K562 (cell line): Measurements from ENCODE around the gene P3H4. TPM values are rescaled to one million over a fixed set of nuclear protein-coding genes. Genes with fewer than 3 reads are reported as not detected.

Experiments used
- ATAC-seq: fragments of 200-7000 bp; cut with Tn5 transposase; 3 replicates; pipeline ENCODE4 v1.9.1; 2020; ENCODE audit warnings: moderate library complexity
- BruUV-seq: library from RNA; stranded (reverse); fragments of 400-500 nt; replicated peaks from 2 replicates; lab custom pipeline; 2021; lab: Mats Ljungman, UMichigan
- CTCF ChIA-PET: fragments of 300-600 bp; formaldehyde crosslinking; extraction: SDS; loops from one replicate; lab custom pipeline; 2021; ENCODE audit warnings: low intra/inter-chr PET ratio; lab: Yijun Ruan, JAX
- POLR2A ChIA-PET: fragments of 300-600, 350-650 bp; sonication (Branson Sonifier 250); formaldehyde crosslinking; extraction: SDS; loops from one replicate; lab custom pipeline; 2021; ENCODE audit warnings: antibody characterized with exemption, inconsistent platforms; lab: Yijun Ruan, JAX
- DNase-seq, 4 experiments: peaks; one replicate each; pipeline versions ENCODE4 v3.0.0 to v3.0.0-alpha.2; 2011 to 2018; ENCODE audit warnings: low spot score in 3 of 4, mixed read lengths in 3 of 4; ENCODE audit errors: extremely low read depth in 1 of 4
- FAIRE-seq: peaks from 2 replicates; lab custom pipeline; 2011; peaks lifted over from hg19 to GRCh38; lab: Jason Lieb, UNC
- H2AFZ ChIP-seq: 2 replicates; pipeline ENCODE4 v1.6.0; 2011; ENCODE audit warnings: low read depth, low read length, control low read depth, inconsistent platforms
- H3K27ac ChIP-seq: fragments of 200-600 bp; 3 replicates; pipeline ENCODE4 v1.8.0; 2011; ENCODE audit warnings: low read depth, mild to moderate bottlenecking, control low read depth, inconsistent platforms, low read length, moderate library complexity, mixed read lengths; ENCODE audit errors: extremely low read depth
- H3K27me3 ChIP-seq, 2 experiments: fragments of 300-600 bp in 1 of 2; 2 replicates in 1 of 2; 3 replicates in 1 of 2; pipeline versions ENCODE4 v1.6.0 to v1.8.0; 2011; ENCODE audit warnings: inconsistent platforms in 2 of 2, low read length in 2 of 2, mild to moderate bottlenecking in 1 of 2, mixed read lengths in 1 of 2, moderate library complexity in 1 of 2; ENCODE audit not compliant: control insufficient read depth in 2 of 2, insufficient read depth in 2 of 2
- H3K36me3 ChIP-seq: fragments of 300-600 bp; 3 replicates; pipeline ENCODE4 v1.8.0; 2011; ENCODE audit warnings: mild to moderate bottlenecking, low read length, inconsistent platforms; ENCODE audit not compliant: control insufficient read depth, insufficient read depth
- H3K4me1 ChIP-seq, 2 experiments: fragments of 200-600 bp in 1 of 2; replicated peaks in 1 of 2; 2 replicates in 1 of 2; 3 replicates in 1 of 2; pipeline versions ENCODE4 v1.5.1 to v1.8.0; 2011; ENCODE audit warnings: inconsistent platforms in 2 of 2, low read length in 2 of 2, mild to moderate bottlenecking in 1 of 2, mixed read lengths in 1 of 2, moderate library complexity in 1 of 2; ENCODE audit not compliant: control insufficient read depth in 2 of 2, insufficient read depth in 2 of 2
- H3K4me2 ChIP-seq: 2 replicates; pipeline ENCODE4 v1.6.1; 2011; ENCODE audit warnings: low read length, control low read depth, inconsistent platforms, mixed read lengths; ENCODE audit not compliant: insufficient read depth
- H3K4me3 ChIP-seq: fragments of 200-600 bp; sonication (generic), shearing (Covaris generic); 2 replicates; pipeline ENCODE4 v1.5.1; 2016; ENCODE audit warnings: control low read depth, inconsistent platforms
- H3K79me2 ChIP-seq: fragments of 200-600 bp; 3 replicates; pipeline ENCODE4 v1.8.0; 2011; ENCODE audit warnings: low read length, inconsistent platforms; ENCODE audit not compliant: control insufficient read depth, insufficient read depth
- H3K9ac ChIP-seq, 2 experiments: 2 replicates each; pipeline versions ENCODE4 v1.6.0 to v1.6.1; 2011; ENCODE audit warnings: low read depth in 2 of 2, low read length in 2 of 2, control low read depth in 1 of 2, inconsistent platforms in 1 of 2, mild to moderate bottlenecking in 1 of 2, mixed read lengths in 1 of 2; ENCODE audit not compliant: insufficient read depth in 1 of 2
- H3K9me1 ChIP-seq: one replicate; pipeline ENCODE4 v1.6.0; 2011; ENCODE audit warnings: inconsistent platforms, mild to moderate bottlenecking, low read length, moderate library complexity; ENCODE audit not compliant: control insufficient read depth, insufficient read depth
- H3K9me3 ChIP-seq: replicated peaks from 2 replicates; pipeline ENCODE4 v1.5.1; 2011; ENCODE audit warnings: low read depth, low read length, inconsistent platforms; ENCODE audit not compliant: control insufficient read depth, insufficient read depth
- H4K20me1 ChIP-seq: replicated peaks from 2 replicates; pipeline ENCODE4 v1.6.1; 2011; ENCODE audit warnings: low read length, inconsistent platforms, mixed read lengths; ENCODE audit not compliant: control insufficient read depth, insufficient read depth
- ATF2 ChIP-seq: sonication (generic); formaldehyde crosslinking; IDR thresholded peaks from 2 replicates; pipeline ENCODE4 v1.8.1; 2022; ENCODE audit warnings: missing genetic modification reagents
- CTCF ChIP-seq, 3 experiments: IDR thresholded peaks in 2 of 3; conservative IDR thresholded peaks in 1 of 3; 2 replicates each; pipeline ENCODE4 v1.5.1; 2011 to 2012; ENCODE audit warnings: low read length in 3 of 3, mild to moderate bottlenecking in 3 of 3, control low read depth in 2 of 3, improper control_type of control experiment in 1 of 3, inconsistent platforms in 1 of 3, low read depth in 1 of 3, mixed read lengths in 1 of 3, moderate library complexity in 1 of 3; ENCODE audit not compliant: insufficient read depth in 2 of 3
- DDX20 ChIP-seq: fragments of 450-650 bp; IDR thresholded peaks from 2 replicates; pipeline ENCODE4 v1.6.1; 2016; ENCODE audit warnings: missing genetic modification characterization, low read depth, mild to moderate bottlenecking, missing compliant biosample characterization, moderate library complexity
- HNRNPLL ChIP-seq: fragments of 200-400 bp; formaldehyde crosslinking; IDR thresholded peaks from 2 replicates; pipeline ENCODE4 v1.6.1; 2017; ENCODE audit warnings: low read length, low read depth, mild to moderate bottlenecking; ENCODE audit not compliant: poor library complexity, severe bottlenecking
- KAT2B ChIP-seq: IDR thresholded peaks from one replicate; pipeline ENCODE4 v1.6.1; 2012; ENCODE audit warnings: low read depth, mild to moderate bottlenecking, control low read depth, inconsistent platforms, low read length, moderate library complexity
- LCOR ChIP-seq: sonication (generic); formaldehyde crosslinking; IDR thresholded peaks from 2 replicates; pipeline ENCODE4 v1.8.0; 2022; ENCODE audit warnings: mild to moderate bottlenecking, missing genetic modification reagents
- POLR3A ChIP-seq: IDR thresholded peaks from 2 replicates; pipeline ENCODE4 v1.6.1; 2011; ENCODE audit warnings: borderline replicate concordance, mild to moderate bottlenecking, moderate library complexity; ENCODE audit not compliant: insufficient read length, insufficient read depth; ENCODE audit errors: extremely low read depth
- RB1 ChIP-seq: fragments of 450-650 bp; IDR thresholded peaks from 2 replicates; pipeline ENCODE4 v1.6.1; 2017; ENCODE audit warnings: low read depth, mild to moderate bottlenecking
- SFPQ ChIP-seq: fragments of 200-400 bp; formaldehyde crosslinking; IDR thresholded peaks from 2 replicates; pipeline ENCODE4 v1.6.1; 2017; ENCODE audit warnings: mild to moderate bottlenecking, low read depth, low read length, moderate library complexity
- SREBF2 ChIP-seq: sonication (generic); formaldehyde crosslinking; IDR thresholded peaks from 2 replicates; pipeline ENCODE4 v1.4.0; 2020; ENCODE audit warnings: mild to moderate bottlenecking, missing genetic modification reagents
- ZKSCAN3 ChIP-seq: fragments of 250-450 bp; sonication (Bioruptor Pico); IDR thresholded peaks from 2 replicates; pipeline ENCODE4 v1.4.0; 2020
- WGBS: fragments of 100-300 bp; shearing (Covaris generic); methylation state at CpG from one replicate; pipeline ENCODE4 v1.1.6; 2016; ENCODE audit warnings: low coverage, mixed read lengths; ENCODE audit not compliant: insufficient coverage; ENCODE audit errors: missing lambda C conversion rate; 5-methylcytosine and 5-hydroxymethylcytosine counted together
- in situ Hi-C: fragments of 300-500 bp; cut with MboI; formaldehyde crosslinking; loops from 4 replicates; pipeline ENCODE4 v1.15.0; 2018; ENCODE audit warnings: inconsistent platforms, mixed read lengths
- intact Hi-C: fragments of 100-400 bp; cut with micrococcal nuclease; formaldehyde crosslinking; loops from 2 replicates; pipeline ENCODE4 v1.14.2; 2022
- polyA plus RNA-seq, 8 experiments: library from polyadenylated mRNA; depleted of rRNA in 4 of 8; stranded (reverse) in 5 of 8; unstranded in 3 of 8; fragments of >200 nt; fragmentation: Nextera tagmentation in 2 of 8; fragmentation: Illumina TruSeq in 1 of 8; extraction: Ambion mirVana in 2 of 8; extraction: Trizol in 1 of 8; gene quantifications; 2 replicates each; pipeline versions ENCODE4 v1.2.1 to v1.2.3, GENCODE V29; 2011 to 2014; ENCODE audit warnings: inconsistent platforms in 1 of 8, missing spikeins in 1 of 8
- total RNA-seq, 7 experiments: library from RNA; depleted of rRNA in 6 of 7; stranded (reverse); fragments of >200 nt in 6 of 7; fragmentation: Illumina TruSeq in 2 of 7; extraction: Trizol in 2 of 7; gene quantifications; 2 replicates each; pipeline versions ENCODE4 v1.2.1 to v1.2.3, GENCODE V29; 2011 to 2021; ENCODE audit warnings: low replicate concordance in 1 of 7

The P3H4 gene
- total and polyA plus RNA-seq, 9 of the 15 experiments (the other 6 are each of a cell fraction or from before 2014, with no cell fraction given) = 0.10 to 3.7 (median 1.0) TPM

GRCh38 chr17:41773190-41773588 lies 38.6 kb downstream of the P3H4 start:
- Histone ChIP-seq H3K4me2 (no peak overlapping the region), H3K4me3 (no peak overlapping the region), H4K20me1 (peaks cover 10% of the 10 kb centered on the region), H3K9me3 (no peaks in the 10 kb centered on the region), H3K9me1 (peaks cover 3% of the 10 kb centered on the region), H3K36me3 (peaks cover 81% of the 10 kb centered on the region), H2AFZ (no peak overlapping the region), H3K4me1 (peaks cover 0 to 28% of the 10 kb centered on the region in 2 experiments; a peak in 2 of 5 replicates), H3K79me2 (peaks cover 44% of the 10 kb centered on the region), H3K27me3 (no peaks in the 10 kb centered on the region), H3K27ac (no peak overlapping the region), H3K9ac (peak overlapping the region in 1 of 2 experiments; percentile 45; a peak in 1 of 4 replicates)
- DNase-seq = peak in 2 of 4 experiments; percentile 24 to 26
- FAIRE-seq = no peak
- ChIA-PET CTCF (no interaction called here), POLR2A (interaction anchor here (0.5 to 1.1 kb wide), 5 partner anchors 12 to 605 kb away, joined by 3 to 6 read pairs (median 4); partner anchors contain the start of gene JUP)
- TF ChIP-seq ATF2 (no peak), HNRNPLL (no peak), ZKSCAN3 (CRISPR knock-in tag) (no peak), SREBF2 (CRISPR knock-in tag) (no peak), KAT2B (no peak), SFPQ (no peak), CTCF (IDR thresholded peaks at IDR 0.05 in 2 of 3, conservative IDR thresholded peaks at IDR 0.05 in 1 of 3; ENCODE audit: insufficient read depth in 2 of 3, low read depth in 1 of 3, low read length in 3 of 3) (no peak), LCOR (CRISPR knock-in tag) (no peak), DDX20 (tag) (no peak), POLR3A (no peak), RB1 (no peak)
- in situ Hi-C loops = no loop called here
- no TSS peak for BruUV-seq
- intact Hi-C loops = no loop called here
- 73% methylated on average over 10 of the region's 12 CpGs for WGBS
- ATAC-seq = no peak
